Lower leg skin (tissue), 3 donors: ENCODE data around the gene MAN1A1.

Source experiments
- POLR2A ChIP-seq, 2 donors: fragments of 450-650 bp; IDR thresholded peaks; one replicate each; pipeline ENCODE4 v1.6.1; 2016 to 2017; ENCODE audit warnings: antibody characterized with exemption in 2 of 2, mild to moderate bottlenecking in 1 of 2, moderate library complexity in 1 of 2
- TF ChIP-seq, protein P1 (sequence below), 3 donors: fragments of 450-650 bp; IDR thresholded peaks; one replicate each; pipeline ENCODE4 v1.5.1; 2016; ENCODE audit warnings: antibody characterized with exemption in 3 of 3, mild to moderate bottlenecking in 3 of 3, moderate library complexity in 2 of 3

DNA sequence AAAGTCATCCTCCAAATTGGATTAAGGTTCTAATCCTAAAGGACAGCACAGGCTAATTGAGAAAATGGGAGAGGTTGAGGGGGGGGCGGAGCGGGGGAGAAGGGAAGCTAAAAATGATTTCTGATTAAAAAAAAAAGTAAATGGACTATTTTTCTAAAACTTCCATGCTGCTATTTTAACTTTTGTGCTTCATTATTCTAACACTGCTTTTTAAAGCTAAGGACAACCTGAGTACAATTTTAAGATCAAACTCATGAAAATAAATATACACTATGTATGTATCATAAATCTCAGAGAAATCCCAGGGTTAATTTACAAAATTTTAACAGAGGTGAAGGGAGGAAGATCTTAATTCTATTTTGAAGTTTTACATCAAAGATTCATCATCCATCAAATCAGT, 4.4 kb downstream of the MAN1A1 start:
- TF ChIP-seq, protein P1, sequence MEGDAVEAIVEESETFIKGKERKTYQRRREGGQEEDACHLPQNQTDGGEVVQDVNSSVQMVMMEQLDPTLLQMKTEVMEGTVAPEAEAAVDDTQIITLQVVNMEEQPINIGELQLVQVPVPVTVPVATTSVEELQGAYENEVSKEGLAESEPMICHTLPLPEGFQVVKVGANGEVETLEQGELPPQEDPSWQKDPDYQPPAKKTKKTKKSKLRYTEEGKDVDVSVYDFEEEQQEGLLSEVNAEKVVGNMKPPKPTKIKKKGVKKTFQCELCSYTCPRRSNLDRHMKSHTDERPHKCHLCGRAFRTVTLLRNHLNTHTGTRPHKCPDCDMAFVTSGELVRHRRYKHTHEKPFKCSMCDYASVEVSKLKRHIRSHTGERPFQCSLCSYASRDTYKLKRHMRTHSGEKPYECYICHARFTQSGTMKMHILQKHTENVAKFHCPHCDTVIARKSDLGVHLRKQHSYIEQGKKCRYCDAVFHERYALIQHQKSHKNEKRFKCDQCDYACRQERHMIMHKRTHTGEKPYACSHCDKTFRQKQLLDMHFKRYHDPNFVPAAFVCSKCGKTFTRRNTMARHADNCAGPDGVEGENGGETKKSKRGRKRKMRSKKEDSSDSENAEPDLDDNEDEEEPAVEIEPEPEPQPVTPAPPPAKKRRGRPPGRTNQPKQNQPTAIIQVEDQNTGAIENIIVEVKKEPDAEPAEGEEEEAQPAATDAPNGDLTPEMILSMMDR (IDR thresholded peaks at IDR 0.05) = no peak
- TF ChIP-seq POLR2A (IDR thresholded peaks at IDR 0.05) = no peak
